Ishikawa (cell line): ENCODE results near the gene MAPK6.

Source experiments
- CEBPB ChIP-seq: IDR thresholded peaks from 2 replicates; pipeline ENCODE4 v1.6.1; 2012
- CREB1 ChIP-seq: IDR thresholded peaks from 2 replicates; pipeline ENCODE4 v1.6.1; 2012; ENCODE audit warnings: low read depth
- FOXM1 ChIP-seq: IDR thresholded peaks from 2 replicates; pipeline ENCODE4 v1.6.1; 2012; ENCODE audit warnings: low read depth, borderline replicate concordance
- MAX ChIP-seq: IDR thresholded peaks from 2 replicates; pipeline ENCODE4 v1.6.1; 2012
- REST ChIP-seq: IDR thresholded peaks from 2 replicates; pipeline ENCODE4 v1.6.1; 2012; ENCODE audit warnings: low read depth, mild to moderate bottlenecking
- TAF1 ChIP-seq: IDR thresholded peaks from 2 replicates; pipeline ENCODE4 v1.6.1; 2012; ENCODE audit warnings: low read depth, mild to moderate bottlenecking
- TCF12 ChIP-seq: IDR thresholded peaks from 2 replicates; pipeline ENCODE4 v1.6.1; 2012; ENCODE audit warnings: low read depth
- USF1 ChIP-seq: IDR thresholded peaks from 2 replicates; pipeline ENCODE4 v1.6.1; 2012
- YY1 ChIP-seq: IDR thresholded peaks from 2 replicates; pipeline ENCODE4 v1.6.1; 2012; ENCODE audit warnings: low read depth
- ZBTB7A ChIP-seq: IDR thresholded peaks from 2 replicates; pipeline ENCODE4 v1.6.1; 2012; ENCODE audit warnings: low read depth

- TF ChIP-seq TCF12 (no peak), MAX (no peak), ZBTB7A (no peak), CEBPB (no peak), YY1 (no peak), CREB1 (no peak), TAF1 (no peak), USF1 (no peak), REST (no peak), FOXM1 (no peak)
Observed at GRCh38 chr15:52018244-52018643, 775 bp upstream of the MAPK6 start.
